SK-N-MC (cell line): ENCODE results near the gene SCD5.

Source experiments
- EZH2 ChIP-seq: fragments of 200-600 bp; sonication (generic); IDR thresholded peaks from one replicate; pipeline ENCODE4 v1.6.1; 2017; ENCODE audit warnings: antibody characterized with exemption
- FOXP2 ChIP-seq: optimal IDR thresholded peaks from 2 replicates; pipeline ENCODE3; 2011; ENCODE audit warnings: mild to moderate bottlenecking, moderate library complexity; ENCODE audit not compliant: insufficient read depth; ENCODE audit errors: extremely low read length, control extremely low read depth
- POLR2AphosphoS5 ChIP-seq: IDR thresholded peaks from 2 replicates; pipeline ENCODE4 v1.6.1; 2012; ENCODE audit warnings: mild to moderate bottlenecking, low read depth, low read length, borderline replicate concordance

GRCh38 chr4:82591592-82591991, 207.0 kb downstream of the SCD5 start:
- TF ChIP-seq EZH2 = no peak
- no peak for TF ChIP-seq POLR2AphosphoS5
- no peak for TF ChIP-seq FOXP2
